Small intestine (tissue), 7 donors: ENCODE results near the gene ELOVL3. TPM values are rescaled to one million over a fixed set of nuclear protein-coding genes. Genes with fewer than 3 reads are reported as not detected.

Experiments used
- DNase-seq, 2 donors: peaks; one replicate each; pipeline versions ENCODE4 v3.0.0 to v3.0.0-alpha.2; 2013
- FAIRE-seq: peaks from 2 replicates; lab custom pipeline; 2012; peaks lifted over from hg19 to GRCh38; lab: Jason Lieb, UNC
- H3K27ac ChIP-seq, 3 donors: one replicate each; pipeline ENCODE4 v1.5.1; 2013; ENCODE audit warnings: low read length in 2 of 3, mild to moderate bottlenecking in 2 of 3, control low read depth in 1 of 3, inconsistent platforms in 1 of 3, low read depth in 1 of 3, moderate library complexity in 1 of 3
- H3K27me3 ChIP-seq, 3 donors: one replicate each; pipeline ENCODE4 v1.6.1; 2013; ENCODE audit warnings: low read length in 3 of 3, inconsistent platforms in 1 of 3; ENCODE audit not compliant: control insufficient read depth in 3 of 3, insufficient read depth in 3 of 3
- H3K36me3 ChIP-seq, 3 donors: one replicate each; pipeline ENCODE4 v1.6.1; 2013; ENCODE audit warnings: low read length in 3 of 3, inconsistent platforms in 1 of 3, low read depth in 1 of 3, mild to moderate bottlenecking in 1 of 3, moderate library complexity in 1 of 3; ENCODE audit not compliant: control insufficient read depth in 3 of 3, insufficient read depth in 2 of 3
- H3K4me1 ChIP-seq, 3 donors: one replicate each; pipeline ENCODE4 v1.6.1; 2013; ENCODE audit warnings: low read length in 2 of 3, inconsistent platforms in 1 of 3, low read depth in 1 of 3, mild to moderate bottlenecking in 1 of 3, moderate library complexity in 1 of 3; ENCODE audit not compliant: control insufficient read depth in 3 of 3, insufficient read depth in 2 of 3
- H3K4me3 ChIP-seq, 3 donors: one replicate each; pipeline ENCODE4 v1.5.1; 2013; ENCODE audit warnings: low read length in 3 of 3, control low read depth in 1 of 3, inconsistent platforms in 1 of 3, low read depth in 1 of 3, mild to moderate bottlenecking in 1 of 3, moderate library complexity in 1 of 3
- H3K9me3 ChIP-seq, 2 donors: one replicate each; pipeline ENCODE4 v1.6.1; 2013; ENCODE audit warnings: low read depth in 1 of 2, low read length in 1 of 2; ENCODE audit not compliant: control insufficient read depth in 2 of 2, insufficient read depth in 1 of 2
- WGBS, 3 donors: extraction: QIAGEN DNeasy Blood & Tissue Kit; methylation state at CpG; one replicate each; pipeline ENCODE4 v1.1.7; 2013; 5-methylcytosine and 5-hydroxymethylcytosine counted together
- polyA plus RNA-seq, 4 donors: library from polyadenylated mRNA; stranded (reverse) in 3 of 4; unstranded in 1 of 4; fragments of 200-250 nt in 3 of 4; fragments of 120-200 nt in 1 of 4; gene quantifications; one replicate each; pipeline versions ENCODE4 v1.2.1 to v1.2.3, GENCODE V29; 2013
- donor health status: healthy with polysubstance abuse.
- donor health status: control.
- donor health status: control.
- donor health status: Bipolar disorder and iron deficiency.
- donor health status: healthy.

The ELOVL3 gene
- polyA plus RNA-seq, 4 donors, result 0.40 to 0.42 TPM; not detected in 2

DNA sequence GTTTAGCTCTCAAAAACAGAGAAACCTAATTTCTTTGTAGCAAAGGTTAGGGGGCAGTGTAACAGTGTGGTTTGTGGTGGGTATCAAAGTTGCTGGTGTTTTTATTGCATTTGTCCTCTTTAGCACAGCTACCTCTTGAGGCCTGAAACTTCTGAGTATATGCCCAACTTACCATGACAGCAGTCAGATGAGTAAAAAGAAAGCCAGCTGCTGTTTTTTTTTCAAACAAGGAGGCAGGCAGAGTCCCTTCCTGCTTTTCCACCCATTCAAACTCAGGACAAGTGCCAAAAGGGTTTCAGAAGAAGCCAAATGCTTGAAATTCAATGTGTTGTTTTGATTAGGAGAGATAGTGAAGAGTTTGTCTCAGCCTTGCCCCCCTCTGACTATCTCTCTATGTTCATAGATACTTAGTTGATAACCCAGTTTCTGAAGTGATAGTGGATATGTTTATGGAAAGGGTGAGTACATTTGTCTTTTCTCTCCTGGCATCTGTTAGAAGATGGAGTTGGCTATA lies 42.3 kb downstream of the ELOVL3 start:
- Histone ChIP-seq H3K36me3 (peaks cover 0 to 23% (median 5%) of the 10 kb centered on the region in 3 donors), H3K4me3 (no peak overlapping the region), H3K4me1 (peaks cover 0 to 4% (median 0%) of the 10 kb centered on the region in 3 donors), H3K27me3 (no peaks in the 10 kb centered on the region), H3K9me3 (no peaks in the 10 kb centered on the region), H3K27ac (no peak overlapping the region)
- no peak for FAIRE-seq
- DNase-seq, result no peak

DNA sequence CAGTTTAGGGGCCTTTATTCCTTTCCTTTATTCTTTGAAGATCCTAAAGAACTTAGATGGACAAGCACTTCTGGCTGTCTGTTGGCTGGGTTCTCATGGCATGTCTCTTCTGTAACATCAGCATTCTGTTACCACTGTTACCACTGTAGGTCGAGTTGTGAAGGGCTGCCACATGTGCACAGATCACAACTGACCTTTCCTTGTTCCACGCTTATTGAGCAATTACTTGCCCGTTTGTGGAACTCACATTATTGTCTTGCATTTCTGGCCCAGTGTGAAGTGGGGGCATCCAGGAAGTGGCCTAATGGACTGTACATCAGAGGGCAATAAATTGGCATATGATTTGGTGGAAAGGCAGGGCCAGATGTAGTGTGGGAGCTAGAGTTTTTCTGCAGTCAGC lies 42.9 kb downstream of the ELOVL3 start:
- FAIRE-seq, result no peak
- Histone ChIP-seq H3K9me3 (no peaks in the 10 kb centered on the region), H3K27me3 (no peaks in the 10 kb centered on the region), H3K27ac (peak overlapping the region in 1 of 3 donors; percentile 3), H3K36me3 (peaks cover 0 to 23% (median 2%) of the 10 kb centered on the region in 3 donors), H3K4me3 (no peak overlapping the region), H3K4me1 (peaks cover 0 to 4% (median 0%) of the 10 kb centered on the region in 3 donors)
- WGBS, 3 donors, result 35 to 50% (median 35%) methylated on average over 3 of the region's 3 CpGs
- DNase-seq, result peak; percentile 28 to 31

DNA sequence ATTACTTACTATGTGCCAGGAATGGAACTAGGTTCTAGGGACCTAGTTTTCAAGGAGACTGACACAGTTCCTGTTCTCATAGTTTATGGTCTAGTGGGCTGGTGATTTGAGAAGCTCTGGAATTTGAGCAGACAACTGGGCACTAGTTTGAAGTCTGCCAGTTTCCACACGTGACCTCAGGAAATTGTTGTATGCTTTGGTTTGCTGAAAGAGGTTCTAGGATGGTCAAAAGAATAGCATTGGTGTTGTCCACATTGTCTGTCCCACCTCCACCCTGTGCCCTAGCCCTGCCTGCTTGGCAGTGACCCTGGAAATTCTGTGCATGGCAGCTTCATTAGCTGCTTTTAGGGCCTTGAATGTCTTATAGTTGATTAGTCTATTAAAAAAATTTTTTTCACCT lies 48.0 kb downstream of the ELOVL3 start:
- no peaks in the 10 kb centered on the region for H3K9me3 ChIP-seq
- H3K27me3 ChIP-seq, result no peaks in the 10 kb centered on the region
- H3K36me3 ChIP-seq, result peaks cover 0 to 23% (median 0%) of the 10 kb centered on the region in 3 donors
- WGBS, 3 donors, result 73 to 88% (median 75%) methylated on average over 1 of the region's 1 CpG
- no peaks in the 10 kb centered on the region for H3K4me1 ChIP-seq
- FAIRE-seq (no peak), DNase-seq (no peak)
- no peak overlapping the region for H3K27ac ChIP-seq
- no peak overlapping the region for H3K4me3 ChIP-seq

DNA sequence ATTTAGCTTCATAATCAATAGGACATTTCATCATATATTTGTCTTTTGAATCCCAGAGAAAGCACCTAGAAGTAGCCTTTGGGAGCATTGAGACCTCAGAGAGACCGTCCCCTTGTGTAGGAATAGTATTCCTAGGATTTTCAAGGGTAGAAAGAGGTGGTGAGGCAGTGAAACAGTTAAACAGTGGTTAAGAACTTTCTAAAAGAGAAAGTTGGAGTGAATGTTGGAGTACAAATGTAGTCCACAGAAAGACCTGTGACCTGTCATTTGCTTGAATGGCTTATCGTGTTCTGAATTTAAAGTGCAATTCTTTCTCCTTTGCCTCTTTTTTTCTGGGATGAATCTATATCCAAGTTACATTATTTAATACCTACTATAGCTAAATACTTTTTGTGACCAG lies 49.2 kb downstream of the ELOVL3 start:
- WGBS, 3 donors, result 71 to 85% (median 77%) methylated on average over 2 of the region's 2 CpGs
- Histone ChIP-seq H3K4me3 (no peak overlapping the region), H3K27ac (no peak overlapping the region), H3K4me1 (peaks cover 2 to 6% (median 5%) of the 10 kb centered on the region in 3 donors), H3K9me3 (no peaks in the 10 kb centered on the region), H3K27me3 (no peaks in the 10 kb centered on the region), H3K36me3 (peaks cover 0 to 21% (median 0%) of the 10 kb centered on the region in 3 donors)
- FAIRE-seq (no peak), DNase-seq (no peak)

DNA sequence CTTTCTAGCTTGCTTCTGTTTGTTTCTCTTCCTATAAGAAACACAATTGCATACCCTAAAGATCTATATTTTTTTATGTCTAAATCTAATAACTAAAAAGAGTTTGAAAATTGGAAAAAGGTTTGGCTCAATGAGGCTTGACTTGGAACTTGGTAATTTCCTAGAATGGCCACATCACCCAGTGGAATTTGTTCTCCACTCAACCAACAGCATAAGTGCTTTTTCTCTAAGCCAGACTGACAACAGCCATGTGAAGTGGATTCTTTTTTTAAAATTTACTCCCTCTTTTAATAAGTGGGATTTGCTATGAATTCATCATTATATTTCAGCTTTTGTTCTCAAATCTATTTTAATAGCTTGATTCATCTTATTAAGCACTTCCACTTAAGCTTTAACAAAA lies 53.0 kb downstream of the ELOVL3 start:
- no peak for FAIRE-seq
- H3K4me1 ChIP-seq, result peaks cover 2 to 12% (median 6%) of the 10 kb centered on the region in 3 donors

More for the DNA sequence above, 53.0 kb downstream of the ELOVL3 start:
- no peak for DNase-seq
- H3K9me3 ChIP-seq, result no peaks in the 10 kb centered on the region
- H3K4me3 ChIP-seq, result no peak overlapping the region
- no peak overlapping the region for H3K27ac ChIP-seq
- H3K27me3 ChIP-seq, result no peaks in the 10 kb centered on the region
- H3K36me3 ChIP-seq, result peaks cover 0 to 13% (median 3%) of the 10 kb centered on the region in 3 donors

Other genes with a start within 250 kb of the ELOVL3 start
- gene ARMH3, start 170.1 kb upstream of the ELOVL3 start, polyA plus RNA-seq, result 10 to 100 TPM; 14.1 to 21.7 (median 18.1) TPM
- 10 to 100 TPM; 13.0 to 19.5 (median 13.5) TPM for gene HPS6, start 160.9 kb upstream of the ELOVL3 start, polyA plus RNA-seq
- gene LDB1, start 105.9 kb upstream of the ELOVL3 start, polyA plus RNA-seq, result 10 to 100 TPM; 11.9 to 47.5 (median 16.8) TPM
- gene PPRC1, start 93.3 kb upstream of the ELOVL3 start, polyA plus RNA-seq, result 10 to 100 TPM in 2 of 4 donors, 1 to 10 TPM in 2; 4.5 to 26.5 (median 11.9) TPM
- gene NOLC1, start 73.9 kb upstream of the ELOVL3 start, polyA plus RNA-seq, result 10 to 100 TPM; 12.7 to 60.4 (median 34.3) TPM
- gene PITX3, start 15.2 kb downstream of the ELOVL3 start, polyA plus RNA-seq, result under 1 TPM in 1 of 4 donors, not detected in 3; 0.04 TPM
- gene GBF1, start 19.2 kb downstream of the ELOVL3 start, polyA plus RNA-seq, result 10 to 100 TPM; 13.2 to 53.0 (median 18.4) TPM
- gene NFKB2, start 169.4 kb downstream of the ELOVL3 start, polyA plus RNA-seq, result 10 to 100 TPM; 13.5 to 22.3 (median 15.6) TPM
- 10 to 100 TPM in 1 of 4 donors, 1 to 10 TPM in 3; 1.1 to 30.6 (median 2.9) TPM for gene PSD, start 192.5 kb downstream of the ELOVL3 start, polyA plus RNA-seq
- gene FBXL15, start 194.5 kb downstream of the ELOVL3 start, polyA plus RNA-seq, result 10 to 100 TPM; 24.8 to 47.0 (median 34.6) TPM
- gene CUEDC2, start 206.3 kb downstream of the ELOVL3 start, polyA plus RNA-seq, result 10 to 100 TPM; 23.3 to 43.8 (median 30.0) TPM
- gene C10orf95, start 225.2 kb downstream of the ELOVL3 start, polyA plus RNA-seq, result 1 to 10 TPM in 1 of 4 donors, under 1 TPM in 1, not detected in 2; 0.61 to 3.8 TPM